Ovary (tissue), 3 donors: ENCODE results near the gene RABL6.

Source experiments
- CTCF ChIP-seq, 3 donors: fragments of 450-650 bp in 2 of 3; fragments of 200-600 bp in 1 of 3; IDR thresholded peaks; one replicate each; pipeline versions ENCODE4 v1.5.1 to v1.8.0; 2016 to 2022; ENCODE audit warnings: antibody characterized with exemption in 3 of 3, mild to moderate bottlenecking in 1 of 3
- POLR2A ChIP-seq: fragments of 450-650 bp; IDR thresholded peaks from one replicate; pipeline ENCODE4 v1.6.1; 2017; ENCODE audit warnings: antibody characterized with exemption, mild to moderate bottlenecking, moderate library complexity
- donor health status: DM: no; HTN: no; CAD: no.

- no peak for TF ChIP-seq CTCF (IDR thresholded peaks at IDR 0.05)
- TF ChIP-seq POLR2A: no peak
These were observed 82.1 kb downstream of the RABL6 start for GRCh38 chr9:136889858-136890257.
